ENCODE measurements around the gene ASPN.

The ASPN gene

GRCh38 chr9:92516521-92516920 is 34.2 kb upstream of the ASPN start:
- ChIA-PET CTCF (no interaction called here), POLR2A (no interaction called here)
- no peak for TF ChIP-seq CTCF (IDR thresholded peaks at IDR 0.05; ENCODE audit: control extremely low read depth, extremely low read depth, low read depth, missing control alignments)
- no peak for DNase-seq (ENCODE audit: extremely low spot score)

GRCh38 chr9:92514635-92515034 is 32.3 kb upstream of the ASPN start:
- ChIA-PET CTCF (no interaction called here), POLR2A (no interaction called here)
- TF ChIP-seq CTCF (IDR thresholded peaks at IDR 0.05; ENCODE audit: control extremely low read depth, extremely low read depth, low read depth, missing control alignments), result no peak
- no peak for DNase-seq (ENCODE audit: extremely low spot score)

- ChIA-PET CTCF (no interaction called here), POLR2A (no interaction called here)
- no peak for TF ChIP-seq CTCF (IDR thresholded peaks at IDR 0.05; ENCODE audit: control extremely low read depth, extremely low read depth, low read depth, missing control alignments)
- DNase-seq (ENCODE audit: extremely low spot score), result no peak
These were observed 31.0 kb upstream of the ASPN start for GRCh38 chr9:92513349-92513748.

GRCh38 chr9:92512622-92513021 is 30.3 kb upstream of the ASPN start:
- TF ChIP-seq CTCF (IDR thresholded peaks at IDR 0.05; ENCODE audit: control extremely low read depth, extremely low read depth, low read depth, missing control alignments), result no peak
- DNase-seq (ENCODE audit: extremely low spot score), result no peak
- CTCF ChIA-PET, result interaction anchor here (1.7 kb wide), 1 partner anchor 20 kb away, joined by 3 read pairs; no protein-coding TSS in a partner anchor
- POLR2A ChIA-PET, result no interaction called here

GRCh38 chr9:92510747-92511146 is 28.4 kb upstream of the ASPN start:
- no peak for TF ChIP-seq CTCF (IDR thresholded peaks at IDR 0.05; ENCODE audit: control extremely low read depth, extremely low read depth, low read depth, missing control alignments)
- ChIA-PET CTCF (interaction anchor here (1.2 to 1.7 kb wide), 2 partner anchors 16 to 22 kb away, joined by 3 read pairs; no protein-coding TSS in a partner anchor), POLR2A (no interaction called here)
- peak; percentile 28 for DNase-seq (ENCODE audit: extremely low spot score)

GRCh38 chr9:92509050-92509449 is 26.7 kb upstream of the ASPN start:
- ChIA-PET POLR2A (no interaction called here), CTCF (no interaction called here)
- no peak for TF ChIP-seq CTCF (IDR thresholded peaks at IDR 0.05; ENCODE audit: control extremely low read depth, extremely low read depth, low read depth, missing control alignments)
- no peak for DNase-seq (ENCODE audit: extremely low spot score)

All from GM10248 (cell line).